K562 (cell line): ENCODE data around the gene GLI3. TPM values are rescaled to one million over a fixed set of nuclear protein-coding genes. Genes with fewer than 3 reads are reported as not detected.

Experiments
- ATAC-seq: fragments of 200-7000 bp; cut with Tn5 transposase; 3 replicates; pipeline ENCODE4 v1.9.1; 2020; ENCODE audit warnings: moderate library complexity
- BruUV-seq: library from RNA; stranded (reverse); fragments of 400-500 nt; replicated peaks from 2 replicates; lab custom pipeline; 2021; lab: Mats Ljungman, UMichigan
- CTCF ChIA-PET: fragments of 300-600 bp; formaldehyde crosslinking; extraction: SDS; loops from one replicate; lab custom pipeline; 2021; ENCODE audit warnings: low intra/inter-chr PET ratio; lab: Yijun Ruan, JAX
- POLR2A ChIA-PET: fragments of 300-600, 350-650 bp; sonication (Branson Sonifier 250); formaldehyde crosslinking; extraction: SDS; loops from one replicate; lab custom pipeline; 2021; ENCODE audit warnings: antibody characterized with exemption, inconsistent platforms; lab: Yijun Ruan, JAX
- DNase-seq, 4 experiments: peaks; one replicate each; pipeline versions ENCODE4 v3.0.0 to v3.0.0-alpha.2; 2011 to 2018; ENCODE audit warnings: low spot score in 3 of 4, mixed read lengths in 3 of 4; ENCODE audit errors: extremely low read depth in 1 of 4
- FAIRE-seq: peaks from 2 replicates; lab custom pipeline; 2011; peaks lifted over from hg19 to GRCh38; lab: Jason Lieb, UNC
- H2AFZ ChIP-seq: 2 replicates; pipeline ENCODE4 v1.6.0; 2011; ENCODE audit warnings: low read depth, low read length, control low read depth, inconsistent platforms
- H3K27ac ChIP-seq: fragments of 200-600 bp; 3 replicates; pipeline ENCODE4 v1.8.0; 2011; ENCODE audit warnings: low read depth, mild to moderate bottlenecking, control low read depth, inconsistent platforms, low read length, moderate library complexity, mixed read lengths; ENCODE audit errors: extremely low read depth
- H3K27me3 ChIP-seq, 2 experiments: fragments of 300-600 bp in 1 of 2; 2 replicates in 1 of 2; 3 replicates in 1 of 2; pipeline versions ENCODE4 v1.6.0 to v1.8.0; 2011; ENCODE audit warnings: inconsistent platforms in 2 of 2, low read length in 2 of 2, mild to moderate bottlenecking in 1 of 2, mixed read lengths in 1 of 2, moderate library complexity in 1 of 2; ENCODE audit not compliant: control insufficient read depth in 2 of 2, insufficient read depth in 2 of 2
- H3K36me3 ChIP-seq: fragments of 300-600 bp; 3 replicates; pipeline ENCODE4 v1.8.0; 2011; ENCODE audit warnings: mild to moderate bottlenecking, low read length, inconsistent platforms; ENCODE audit not compliant: control insufficient read depth, insufficient read depth
- H3K4me1 ChIP-seq, 2 experiments: fragments of 200-600 bp in 1 of 2; replicated peaks in 1 of 2; 2 replicates in 1 of 2; 3 replicates in 1 of 2; pipeline versions ENCODE4 v1.5.1 to v1.8.0; 2011; ENCODE audit warnings: inconsistent platforms in 2 of 2, low read length in 2 of 2, mild to moderate bottlenecking in 1 of 2, mixed read lengths in 1 of 2, moderate library complexity in 1 of 2; ENCODE audit not compliant: control insufficient read depth in 2 of 2, insufficient read depth in 2 of 2
- H3K4me2 ChIP-seq: 2 replicates; pipeline ENCODE4 v1.6.1; 2011; ENCODE audit warnings: low read length, control low read depth, inconsistent platforms, mixed read lengths; ENCODE audit not compliant: insufficient read depth
- H3K4me3 ChIP-seq: fragments of 200-600 bp; sonication (generic), shearing (Covaris generic); 2 replicates; pipeline ENCODE4 v1.5.1; 2016; ENCODE audit warnings: control low read depth, inconsistent platforms
- H3K79me2 ChIP-seq: fragments of 200-600 bp; 3 replicates; pipeline ENCODE4 v1.8.0; 2011; ENCODE audit warnings: low read length, inconsistent platforms; ENCODE audit not compliant: control insufficient read depth, insufficient read depth
- H3K9ac ChIP-seq, 2 experiments: 2 replicates each; pipeline versions ENCODE4 v1.6.0 to v1.6.1; 2011; ENCODE audit warnings: low read depth in 2 of 2, low read length in 2 of 2, control low read depth in 1 of 2, inconsistent platforms in 1 of 2, mild to moderate bottlenecking in 1 of 2, mixed read lengths in 1 of 2; ENCODE audit not compliant: insufficient read depth in 1 of 2
- H3K9me1 ChIP-seq: one replicate; pipeline ENCODE4 v1.6.0; 2011; ENCODE audit warnings: inconsistent platforms, mild to moderate bottlenecking, low read length, moderate library complexity; ENCODE audit not compliant: control insufficient read depth, insufficient read depth
- H3K9me3 ChIP-seq: replicated peaks from 2 replicates; pipeline ENCODE4 v1.5.1; 2011; ENCODE audit warnings: low read depth, low read length, inconsistent platforms; ENCODE audit not compliant: control insufficient read depth, insufficient read depth
- H4K20me1 ChIP-seq: replicated peaks from 2 replicates; pipeline ENCODE4 v1.6.1; 2011; ENCODE audit warnings: low read length, inconsistent platforms, mixed read lengths; ENCODE audit not compliant: control insufficient read depth, insufficient read depth
- CBFB ChIP-seq: sonication (generic); formaldehyde crosslinking; IDR thresholded peaks from 2 replicates; pipeline ENCODE4 v1.4.0; 2020; ENCODE audit warnings: mild to moderate bottlenecking, missing genetic modification reagents
- EP400 ChIP-seq: fragments of 450-650 bp; IDR thresholded peaks from 2 replicates; pipeline ENCODE4 v1.6.1; 2017; ENCODE audit warnings: antibody characterized with exemption, mild to moderate bottlenecking, moderate library complexity
- FOSL1 ChIP-seq: fragments of 200-800 bp; sonication (Bioruptor generic); conservative IDR thresholded peaks from 2 replicates; pipeline ENCODE4 v1.6.1; 2016; ENCODE audit warnings: missing genetic modification characterization, missing compliant biosample characterization
- GTF2F1 ChIP-seq: IDR thresholded peaks from 2 replicates; pipeline ENCODE4 v1.6.1; 2011; ENCODE audit warnings: low read depth, low read length, improper control_type of control experiment
- HSF4 ChIP-seq: fragments of 250-450 bp; sonication (Bioruptor Pico); IDR thresholded peaks from 2 replicates; pipeline ENCODE4 v2.1.2; 2022; ENCODE audit warnings: mild to moderate bottlenecking, moderate library complexity, borderline replicate concordance
- KHSRP ChIP-seq: fragments of 450-650 bp; IDR thresholded peaks from 2 replicates; pipeline ENCODE4 v1.6.1; 2017
- NFYB ChIP-seq: IDR thresholded peaks from 2 replicates; pipeline ENCODE4 v1.6.1; 2011; ENCODE audit warnings: mild to moderate bottlenecking, moderate library complexity; ENCODE audit not compliant: insufficient read length; ENCODE audit errors: extremely low read depth
- POLR2AphosphoS2 ChIP-seq: IDR thresholded peaks from 2 replicates; pipeline ENCODE4 v1.6.1; 2012; ENCODE audit warnings: low read length, improper control_type of control experiment
- RFX5 ChIP-seq: IDR thresholded peaks from 2 replicates; pipeline ENCODE4 v1.6.1; 2011; ENCODE audit warnings: low read depth, mild to moderate bottlenecking, improper control_type of control experiment, low read length
- RNF2 ChIP-seq: sonication (generic); IDR thresholded peaks from 2 replicates; pipeline ENCODE4 v1.6.1; 2016
- SMC3 ChIP-seq: conservative IDR thresholded peaks from 2 replicates; pipeline ENCODE4 v1.6.1; 2011; ENCODE audit warnings: low read depth, low read length, improper control_type of control experiment; ENCODE audit not compliant: insufficient read depth
- SRSF1 ChIP-seq: fragments of 200-400 bp; formaldehyde crosslinking; IDR thresholded peaks from 2 replicates; pipeline ENCODE4 v1.6.1; 2017; ENCODE audit warnings: mild to moderate bottlenecking, low read depth, low read length, moderate library complexity
- TEAD2 ChIP-seq: fragments of 450-650 bp; IDR thresholded peaks from 2 replicates; pipeline ENCODE4 v1.6.1; 2016; ENCODE audit warnings: missing genetic modification characterization, control low read depth, missing compliant biosample characterization
- ZBTB8A ChIP-seq: fragments of 450-650 bp; IDR thresholded peaks from 2 replicates; pipeline ENCODE4 v1.6.1; 2018; ENCODE audit warnings: mild to moderate bottlenecking, moderate library complexity; ENCODE audit not compliant: partially characterized antibody
- in situ Hi-C: fragments of 300-500 bp; cut with MboI; formaldehyde crosslinking; loops from 4 replicates; pipeline ENCODE4 v1.15.0; 2018; ENCODE audit warnings: inconsistent platforms, mixed read lengths
- intact Hi-C: fragments of 100-400 bp; cut with micrococcal nuclease; formaldehyde crosslinking; loops from 2 replicates; pipeline ENCODE4 v1.14.2; 2022
- polyA plus RNA-seq, 8 experiments: library from polyadenylated mRNA; depleted of rRNA in 4 of 8; stranded (reverse) in 5 of 8; unstranded in 3 of 8; fragments of >200 nt; fragmentation: Nextera tagmentation in 2 of 8; fragmentation: Illumina TruSeq in 1 of 8; extraction: Ambion mirVana in 2 of 8; extraction: Trizol in 1 of 8; gene quantifications; 2 replicates each; pipeline versions ENCODE4 v1.2.1 to v1.2.3, GENCODE V29; 2011 to 2014; ENCODE audit warnings: inconsistent platforms in 1 of 8, missing spikeins in 1 of 8
- total RNA-seq, 7 experiments: library from RNA; depleted of rRNA in 6 of 7; stranded (reverse); fragments of >200 nt in 6 of 7; fragmentation: Illumina TruSeq in 2 of 7; extraction: Trizol in 2 of 7; gene quantifications; 2 replicates each; pipeline versions ENCODE4 v1.2.1 to v1.2.3, GENCODE V29; 2011 to 2021; ENCODE audit warnings: low replicate concordance in 1 of 7
- TF ChIP-seq, protein P1 (sequence below): sonication (generic); formaldehyde crosslinking; IDR thresholded peaks from 2 replicates; pipeline ENCODE4 v1.8.1; 2023; ENCODE audit warnings: mild to moderate bottlenecking, missing genetic modification reagents, moderate library complexity
- TF ChIP-seq, protein P2 (sequence below): fragments of 250-450 bp; sonication (Bioruptor Pico); IDR thresholded peaks from 2 replicates; pipeline ENCODE4 v1.5.0; 2020; ENCODE audit warnings: mild to moderate bottlenecking

Gene GLI3
- total and polyA plus RNA-seq, 9 of the 15 experiments (the other 6 are each of a cell fraction or from before 2014, with no cell fraction given), result 0.01 to 0.18 (median 0.07) TPM; not detected in 6

DNA sequence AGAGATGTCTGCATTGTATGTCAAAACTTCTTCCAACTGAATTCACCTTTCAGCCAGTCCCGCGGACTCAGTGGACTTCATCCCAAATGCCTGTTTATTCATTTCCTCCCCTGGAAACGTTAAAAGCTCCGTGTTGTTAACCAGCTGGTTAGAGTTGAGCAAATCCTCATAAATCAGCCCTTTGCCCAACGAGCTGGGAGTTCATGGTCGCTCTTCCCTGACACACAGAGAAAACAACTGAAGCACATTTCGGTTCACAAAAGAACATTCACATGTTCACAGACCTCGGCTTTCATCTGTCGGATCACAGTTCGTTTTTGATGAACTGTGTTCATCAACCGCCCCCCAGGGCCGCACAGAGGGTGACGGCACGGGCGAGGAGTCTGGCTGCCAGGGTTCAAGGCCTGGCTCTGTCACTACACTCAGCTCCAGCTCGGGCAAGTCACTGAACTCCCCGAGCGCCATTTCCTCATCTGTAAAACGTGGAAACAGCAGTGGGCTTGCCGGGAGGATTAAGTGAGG, 62.6 kb downstream of the GLI3 start (continued):
- TF ChIP-seq HSF4 (CRISPR knock-in tag) (no peak), POLR2AphosphoS2 (no peak)

DNA sequence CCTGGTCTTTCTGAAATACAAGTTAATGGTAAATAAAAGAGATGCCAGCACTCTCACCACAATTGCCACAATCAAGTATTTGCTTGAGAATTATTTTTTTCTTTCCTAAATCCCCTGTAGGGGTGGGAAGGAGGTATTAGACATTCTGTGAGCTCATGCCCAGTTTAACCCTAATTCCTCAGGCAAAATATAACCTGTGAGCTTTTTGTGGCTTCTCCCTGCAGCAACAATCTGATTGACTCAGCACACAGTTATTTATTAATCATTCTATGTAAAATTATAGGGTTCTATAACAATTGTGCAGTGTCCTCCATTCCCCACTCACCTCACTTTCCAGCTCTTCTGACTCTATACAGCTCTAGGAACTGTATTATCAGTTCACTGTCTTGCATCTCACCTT, 66.3 kb downstream of the GLI3 start:
- Histone ChIP-seq H3K27me3 (peaks cover 2 to 13% of the 10 kb centered on the region in 2 experiments; a peak in 3 of 5 replicates), H3K4me2 (no peak overlapping the region), H4K20me1 (no peaks in the 10 kb centered on the region), H3K36me3 (no peaks in the 10 kb centered on the region), H2AFZ (no peak overlapping the region), H3K4me3 (no peak overlapping the region), H3K9ac (no peak overlapping the region), H3K9me1 (no peaks in the 10 kb centered on the region), H3K79me2 (no peaks in the 10 kb centered on the region), H3K27ac (no peak overlapping the region), H3K4me1 (no peaks in the 10 kb centered on the region), H3K9me3 (no peaks in the 10 kb centered on the region)
- no TSS peak for BruUV-seq
- in situ Hi-C loops (no loop called here), intact Hi-C loops (no loop called here)
- TF ChIP-seq ZBTB8A (no peak), SMC3 (no peak), EP400 (no peak), TEAD2 (tag) (no peak), NFYB (no peak), SRSF1 (no peak), KHSRP (no peak), GTF2F1 (no peak), CBFB (CRISPR knock-in tag) (no peak), RFX5 (no peak), RNF2 (no peak), FOSL1 (no peak)
- TF ChIP-seq, protein P1, sequence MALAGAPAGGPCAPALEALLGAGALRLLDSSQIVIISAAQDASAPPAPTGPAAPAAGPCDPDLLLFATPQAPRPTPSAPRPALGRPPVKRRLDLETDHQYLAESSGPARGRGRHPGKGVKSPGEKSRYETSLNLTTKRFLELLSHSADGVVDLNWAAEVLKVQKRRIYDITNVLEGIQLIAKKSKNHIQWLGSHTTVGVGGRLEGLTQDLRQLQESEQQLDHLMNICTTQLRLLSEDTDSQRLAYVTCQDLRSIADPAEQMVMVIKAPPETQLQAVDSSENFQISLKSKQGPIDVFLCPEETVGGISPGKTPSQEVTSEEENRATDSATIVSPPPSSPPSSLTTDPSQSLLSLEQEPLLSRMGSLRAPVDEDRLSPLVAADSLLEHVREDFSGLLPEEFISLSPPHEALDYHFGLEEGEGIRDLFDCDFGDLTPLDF (CRISPR knock-in tag), result no peak
- TF ChIP-seq, protein P2, sequence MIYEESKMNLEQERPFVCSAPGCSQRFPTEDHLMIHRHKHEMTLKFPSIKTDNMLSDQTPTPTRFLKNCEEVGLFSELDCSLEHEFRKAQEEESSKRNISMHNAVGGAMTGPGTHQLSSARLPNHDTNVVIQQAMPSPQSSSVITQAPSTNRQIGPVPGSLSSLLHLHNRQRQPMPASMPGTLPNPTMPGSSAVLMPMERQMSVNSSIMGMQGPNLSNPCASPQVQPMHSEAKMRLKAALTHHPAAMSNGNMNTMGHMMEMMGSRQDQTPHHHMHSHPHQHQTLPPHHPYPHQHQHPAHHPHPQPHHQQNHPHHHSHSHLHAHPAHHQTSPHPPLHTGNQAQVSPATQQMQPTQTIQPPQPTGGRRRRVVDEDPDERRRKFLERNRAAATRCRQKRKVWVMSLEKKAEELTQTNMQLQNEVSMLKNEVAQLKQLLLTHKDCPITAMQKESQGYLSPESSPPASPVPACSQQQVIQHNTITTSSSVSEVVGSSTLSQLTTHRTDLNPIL (CRISPR knock-in tag), result no peak
- DNase-seq (no peak), FAIRE-seq (no peak), ATAC-seq (no peak)
- CTCF ChIA-PET, result no interaction called here
- POLR2A ChIA-PET, result no interaction called here
